ENCODE data around the gene RSL24D1.

DNA sequence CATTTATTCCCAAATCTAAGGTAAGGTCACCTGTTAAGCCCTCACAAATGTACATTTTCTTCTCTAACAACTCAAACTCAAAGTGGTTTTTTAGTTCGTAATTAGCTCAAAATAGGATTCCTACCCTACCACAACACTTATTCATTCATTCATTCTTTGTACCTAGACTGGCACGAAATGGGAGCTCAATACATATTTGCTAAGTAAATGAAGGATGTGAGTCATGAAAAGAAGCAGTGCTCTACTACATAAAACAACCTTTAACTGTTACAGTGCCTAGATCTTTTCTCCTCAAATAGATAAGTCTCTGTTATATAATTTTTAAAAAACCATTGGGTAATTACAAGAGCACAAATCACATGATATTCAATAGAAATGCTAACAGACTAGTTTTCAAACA is 13.1 kb downstream of the RSL24D1 start:
- TF ChIP-seq, protein P1, sequence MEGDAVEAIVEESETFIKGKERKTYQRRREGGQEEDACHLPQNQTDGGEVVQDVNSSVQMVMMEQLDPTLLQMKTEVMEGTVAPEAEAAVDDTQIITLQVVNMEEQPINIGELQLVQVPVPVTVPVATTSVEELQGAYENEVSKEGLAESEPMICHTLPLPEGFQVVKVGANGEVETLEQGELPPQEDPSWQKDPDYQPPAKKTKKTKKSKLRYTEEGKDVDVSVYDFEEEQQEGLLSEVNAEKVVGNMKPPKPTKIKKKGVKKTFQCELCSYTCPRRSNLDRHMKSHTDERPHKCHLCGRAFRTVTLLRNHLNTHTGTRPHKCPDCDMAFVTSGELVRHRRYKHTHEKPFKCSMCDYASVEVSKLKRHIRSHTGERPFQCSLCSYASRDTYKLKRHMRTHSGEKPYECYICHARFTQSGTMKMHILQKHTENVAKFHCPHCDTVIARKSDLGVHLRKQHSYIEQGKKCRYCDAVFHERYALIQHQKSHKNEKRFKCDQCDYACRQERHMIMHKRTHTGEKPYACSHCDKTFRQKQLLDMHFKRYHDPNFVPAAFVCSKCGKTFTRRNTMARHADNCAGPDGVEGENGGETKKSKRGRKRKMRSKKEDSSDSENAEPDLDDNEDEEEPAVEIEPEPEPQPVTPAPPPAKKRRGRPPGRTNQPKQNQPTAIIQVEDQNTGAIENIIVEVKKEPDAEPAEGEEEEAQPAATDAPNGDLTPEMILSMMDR (IDR thresholded peaks at IDR 0.05; ENCODE audit: poor library complexity) = no peak
- no peak for TF ChIP-seq EZH2 (IDR thresholded peaks at IDR 0.05; ENCODE audit: borderline replicate concordance)
